Loucy (cell line): ENCODE results near the gene SSH3.
A peak's percentile ranks its signal among the peaks of the same experiment; 100 is the strongest.

Source experiments
- H2AFZ ChIP-seq: fragments of 200-600 bp; sonication (generic); 2 replicates; pipeline ENCODE4 v1.6.0; 2016; ENCODE audit warnings: antibody characterized with exemption, mild to moderate bottlenecking, low read length, moderate library complexity
- H3F3A ChIP-seq: fragments of 200-600 bp; 2 replicates; pipeline ENCODE4 v1.6.0; 2016; ENCODE audit warnings: antibody characterized with exemption, low read depth, mild to moderate bottlenecking
- H3K27me3 ChIP-seq: fragments of 200-600 bp; sonication (generic); 2 replicates; pipeline ENCODE4 v1.6.1; 2014; ENCODE audit warnings: low read length, mild to moderate bottlenecking; ENCODE audit not compliant: insufficient read depth, poor library complexity, severe bottlenecking
- H3K36me3 ChIP-seq: fragments of 200-600 bp; sonication (generic); 2 replicates; pipeline ENCODE4 v1.6.1; 2016; ENCODE audit warnings: low read length; ENCODE audit not compliant: insufficient read depth
- H3K4me1 ChIP-seq: fragments of 200-600 bp; sonication (generic); 2 replicates; pipeline ENCODE4 v1.5.1; 2014; ENCODE audit warnings: low read length, mild to moderate bottlenecking; ENCODE audit not compliant: insufficient read depth, poor library complexity, severe bottlenecking
- H3K4me2 ChIP-seq: fragments of 200-600 bp; sonication (generic); 2 replicates; pipeline ENCODE4 v1.6.0; 2014; ENCODE audit warnings: antibody characterized with exemption, low read length, low read depth, mild to moderate bottlenecking; ENCODE audit not compliant: poor library complexity, severe bottlenecking
- H3K4me3 ChIP-seq: fragments of 200-600 bp; sonication (generic); 2 replicates; pipeline ENCODE4 v1.5.1; 2014; ENCODE audit warnings: low read length, mild to moderate bottlenecking, mixed read lengths; ENCODE audit not compliant: poor library complexity, severe bottlenecking
- H3K79me2 ChIP-seq: fragments of 200-600 bp; sonication (generic); 2 replicates; pipeline ENCODE4 v1.6.1; 2014; ENCODE audit warnings: low read length; ENCODE audit not compliant: insufficient read depth
- H3K9ac ChIP-seq: fragments of 200-600 bp; sonication (generic); 2 replicates; pipeline ENCODE4 v1.6.0; 2014; ENCODE audit warnings: mild to moderate bottlenecking, low read depth, low read length, moderate library complexity; ENCODE audit not compliant: poor library complexity, severe bottlenecking
- H3K9me2 ChIP-seq: fragments of 200-600 bp; sonication (generic); replicated peaks from 2 replicates; pipeline ENCODE4 v1.6.1; 2016; ENCODE audit warnings: low read depth, low read length, mixed read lengths
- H3K9me3 ChIP-seq: fragments of 200-600 bp; sonication (generic); 2 replicates; pipeline ENCODE4 v1.6.1; 2014; ENCODE audit warnings: mild to moderate bottlenecking, antibody characterized with exemption, low read length, low read depth; ENCODE audit not compliant: insufficient read depth
- H4K20me1 ChIP-seq: fragments of 200-600 bp; sonication (generic); 2 replicates; pipeline ENCODE4 v1.6.0; 2014; ENCODE audit warnings: antibody characterized with exemption, low read length, mild to moderate bottlenecking; ENCODE audit not compliant: insufficient read depth, poor library complexity, severe bottlenecking
- EZH2phosphoT487 ChIP-seq: fragments of 200-600 bp; IDR thresholded peaks from 2 replicates; pipeline ENCODE4 v1.6.1; 2018; ENCODE audit warnings: antibody characterized with exemption, mild to moderate bottlenecking, moderate library complexity, borderline replicate concordance
- TF ChIP-seq, protein P1 (sequence below): fragments of 200-600 bp; sonication (generic); conservative IDR thresholded peaks from 2 replicates; pipeline ENCODE4 v1.5.1; 2014; ENCODE audit warnings: mild to moderate bottlenecking, antibody characterized with exemption, low read length

The SSH3 gene

DNA sequence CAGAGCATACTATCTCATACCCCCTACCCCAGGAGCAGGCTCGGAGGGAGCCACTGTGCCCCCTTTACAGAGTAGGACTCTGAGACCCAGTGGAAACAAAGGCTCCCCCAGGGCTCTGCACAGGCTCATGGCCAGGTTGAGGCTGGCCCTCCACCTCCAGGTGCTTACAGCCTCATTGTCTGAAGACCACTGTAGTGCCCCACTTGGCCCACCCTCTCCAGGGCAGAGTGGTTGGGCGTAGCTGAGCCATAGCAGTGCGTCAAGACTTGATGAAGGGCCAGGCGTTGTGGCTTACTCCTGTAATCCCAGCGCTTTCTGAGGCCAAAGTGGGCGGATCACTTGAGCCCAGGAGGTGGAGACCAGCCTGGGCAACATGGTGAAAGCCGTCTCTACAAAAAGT, 12.5 kb upstream of the SSH3 start:
- Histone ChIP-seq H3K9ac (peak overlapping the region; percentile 81), H3K9me2 (no peaks in the 10 kb centered on the region), H3F3A (peaks cover 6% of the 10 kb centered on the region), H4K20me1 (peaks cover 30% of the 10 kb centered on the region), H3K4me2 (peak overlapping the region; percentile 79), H3K36me3 (peaks cover 27% of the 10 kb centered on the region), H3K4me3 (peak overlapping the region; percentile 78), H3K4me1 (peaks cover 44% of the 10 kb centered on the region), H3K9me3 (peaks cover 2% of the 10 kb centered on the region), H3K79me2 (peaks cover 73% of the 10 kb centered on the region), H2AFZ (no peak overlapping the region), H3K27me3 (no peaks in the 10 kb centered on the region)
- no peak for TF ChIP-seq EZH2phosphoT487
- TF ChIP-seq, protein P1, sequence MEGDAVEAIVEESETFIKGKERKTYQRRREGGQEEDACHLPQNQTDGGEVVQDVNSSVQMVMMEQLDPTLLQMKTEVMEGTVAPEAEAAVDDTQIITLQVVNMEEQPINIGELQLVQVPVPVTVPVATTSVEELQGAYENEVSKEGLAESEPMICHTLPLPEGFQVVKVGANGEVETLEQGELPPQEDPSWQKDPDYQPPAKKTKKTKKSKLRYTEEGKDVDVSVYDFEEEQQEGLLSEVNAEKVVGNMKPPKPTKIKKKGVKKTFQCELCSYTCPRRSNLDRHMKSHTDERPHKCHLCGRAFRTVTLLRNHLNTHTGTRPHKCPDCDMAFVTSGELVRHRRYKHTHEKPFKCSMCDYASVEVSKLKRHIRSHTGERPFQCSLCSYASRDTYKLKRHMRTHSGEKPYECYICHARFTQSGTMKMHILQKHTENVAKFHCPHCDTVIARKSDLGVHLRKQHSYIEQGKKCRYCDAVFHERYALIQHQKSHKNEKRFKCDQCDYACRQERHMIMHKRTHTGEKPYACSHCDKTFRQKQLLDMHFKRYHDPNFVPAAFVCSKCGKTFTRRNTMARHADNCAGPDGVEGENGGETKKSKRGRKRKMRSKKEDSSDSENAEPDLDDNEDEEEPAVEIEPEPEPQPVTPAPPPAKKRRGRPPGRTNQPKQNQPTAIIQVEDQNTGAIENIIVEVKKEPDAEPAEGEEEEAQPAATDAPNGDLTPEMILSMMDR, result no peak

DNA sequence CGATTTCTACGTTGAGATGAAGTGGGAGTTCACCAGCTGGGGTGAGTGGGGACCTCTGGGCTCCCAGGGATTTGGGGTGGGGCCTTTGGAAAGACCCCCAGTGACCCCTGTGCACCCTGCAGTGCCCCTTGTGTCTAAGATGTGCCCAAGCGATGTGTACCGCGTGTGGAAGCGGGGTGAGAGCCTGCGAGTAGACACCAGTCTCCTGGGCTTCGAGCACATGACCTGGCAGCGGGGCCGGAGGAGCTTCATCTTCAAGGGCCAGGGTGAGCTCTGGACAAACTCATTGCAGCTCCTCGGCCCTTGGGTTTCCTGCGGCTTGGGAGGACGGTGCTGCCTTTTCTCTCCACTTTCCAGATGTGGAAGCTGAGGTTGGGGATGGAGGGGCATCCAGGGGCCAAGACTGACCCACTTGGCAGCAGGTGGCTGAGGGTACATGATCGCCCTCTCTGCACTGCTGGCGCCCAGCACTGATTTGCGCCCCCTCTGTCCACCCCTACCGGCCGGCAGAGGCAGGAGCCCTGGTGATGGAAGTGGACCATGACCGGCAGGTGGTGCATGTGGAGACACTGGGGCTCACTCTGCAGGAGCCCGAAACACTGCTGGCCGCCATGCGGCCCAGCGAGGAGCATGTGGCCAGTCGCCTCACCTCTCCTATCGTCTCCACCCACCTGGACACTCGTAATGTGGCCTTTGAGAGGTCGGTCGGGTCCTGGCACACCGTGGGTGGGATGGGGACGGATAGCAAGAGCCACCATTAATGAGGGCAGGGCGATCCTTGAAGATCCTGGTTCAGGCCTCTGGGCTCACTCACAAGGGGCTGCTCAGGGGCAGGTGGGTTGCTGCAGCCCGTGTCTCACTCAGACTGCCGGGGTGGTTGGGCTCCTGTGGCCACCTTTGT, 11.6 kb upstream of the SSH3 start:
- peaks cover 40% of the 10 kb centered on the region for H3K4me1 ChIP-seq
- peaks cover 30% of the 10 kb centered on the region for H4K20me1 ChIP-seq
- no peak overlapping the region for H3K9ac ChIP-seq
- H3K9me3 ChIP-seq, result peaks cover 6% of the 10 kb centered on the region
- peaks cover 20% of the 10 kb centered on the region for H3K36me3 ChIP-seq
- no peaks in the 10 kb centered on the region for H3K27me3 ChIP-seq
- H3K4me3 ChIP-seq, result no peak overlapping the region
- H3K4me2 ChIP-seq, result peak overlapping the region; percentile 21
- no peak for TF ChIP-seq EZH2phosphoT487
- TF ChIP-seq, protein P1, result no peak
- H3F3A ChIP-seq, result peaks cover 6% of the 10 kb centered on the region
- no peak overlapping the region for H2AFZ ChIP-seq
- peaks cover 73% of the 10 kb centered on the region for H3K79me2 ChIP-seq
- H3K9me2 ChIP-seq, result no peaks in the 10 kb centered on the region

DNA sequence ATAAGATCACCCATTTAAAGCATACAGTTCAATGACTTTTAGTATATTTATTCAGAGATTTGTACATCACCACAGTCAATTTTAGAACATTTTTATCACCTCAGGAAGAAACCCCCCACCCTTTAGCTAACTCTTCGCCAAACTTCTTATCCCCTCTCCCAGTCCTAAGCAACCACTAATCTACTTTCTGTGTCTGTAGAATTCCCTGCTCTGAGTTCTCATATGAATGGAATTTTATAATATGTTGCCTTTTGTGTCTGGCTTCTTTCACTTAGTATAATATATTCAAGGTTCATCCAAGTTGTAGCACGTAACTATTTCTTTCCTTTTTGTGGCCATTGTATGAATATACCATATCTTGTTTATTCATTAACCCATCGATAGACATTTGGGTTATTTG, 10.7 kb upstream of the SSH3 start:
- no peak overlapping the region for H2AFZ ChIP-seq
- peaks cover 30% of the 10 kb centered on the region for H4K20me1 ChIP-seq
- no peak overlapping the region for H3K4me3 ChIP-seq
- no peak overlapping the region for H3K9ac ChIP-seq
- TF ChIP-seq, protein P1, result no peak
- TF ChIP-seq EZH2phosphoT487, result no peak
- no peaks in the 10 kb centered on the region for H3K27me3 ChIP-seq
- H3F3A ChIP-seq, result peaks cover 3% of the 10 kb centered on the region
- peaks cover 6% of the 10 kb centered on the region for H3K9me3 ChIP-seq
- H3K9me2 ChIP-seq, result no peaks in the 10 kb centered on the region
- H3K79me2 ChIP-seq, result peaks cover 69% of the 10 kb centered on the region
- H3K4me1 ChIP-seq, result peaks cover 30% of the 10 kb centered on the region
- peak overlapping the region; percentile 21 for H3K4me2 ChIP-seq
- H3K36me3 ChIP-seq, result peaks cover 18% of the 10 kb centered on the region
